AG08396 (cell line): ENCODE data around the gene HOXC9.
A peak's percentile ranks its signal among the peaks of the same experiment; 100 is the strongest.

Experiments used
- DNase-seq: peaks from one replicate; pipeline ENCODE4 v3.0.0; 2012; ENCODE audit warnings: low spot score, mixed read lengths

The HOXC9 gene

GRCh38 chr12:54015018-54015931 lies 15.3 kb downstream of the HOXC9 start:
- no peak for DNase-seq

GRCh38 chr12:54016051-54016450 lies 16.1 kb downstream of the HOXC9 start:
- no peak for DNase-seq

GRCh38 chr12:54016478-54016964 lies 16.6 kb downstream of the HOXC9 start:
- DNase-seq = peak; percentile 61

GRCh38 chr12:54017027-54017788 lies 17.2 kb downstream of the HOXC9 start:
- DNase-seq = no peak

- peak; percentile 92 for DNase-seq
Measured at GRCh38 chr12:54017878-54018467, 18.0 kb downstream of the HOXC9 start.

GRCh38 chr12:54018468-54018984 lies 18.6 kb downstream of the HOXC9 start:
- DNase-seq = no peak

GRCh38 chr12:54019091-54019811 lies 19.3 kb downstream of the HOXC9 start:
- no peak for DNase-seq

GRCh38 chr12:54019924-54020590 lies 20.1 kb downstream of the HOXC9 start:
- no peak for DNase-seq

GRCh38 chr12:54020591-54021405 lies 20.8 kb downstream of the HOXC9 start:
- no peak for DNase-seq

- DNase-seq = no peak
Measured at GRCh38 chr12:54021432-54022013, 21.6 kb downstream of the HOXC9 start.

GRCh38 chr12:54022960-54023884 lies 23.3 kb downstream of the HOXC9 start:
- no peak for DNase-seq

GRCh38 chr12:54024127-54024526 lies 24.2 kb downstream of the HOXC9 start:
- DNase-seq = no peak

GRCh38 chr12:54024581-54025305 lies 24.8 kb downstream of the HOXC9 start:
- DNase-seq = no peak

- DNase-seq = no peak
Measured at GRCh38 chr12:54025499-54026405, 25.8 kb downstream of the HOXC9 start.

GRCh38 chr12:54026640-54027441 lies 26.9 kb downstream of the HOXC9 start:
- no peak for DNase-seq

- no peak for DNase-seq
Measured at GRCh38 chr12:54027442-54027786, 27.5 kb downstream of the HOXC9 start.
